DMS79 (cell line): ENCODE results near the gene MUC5B.

Source experiments
- DNase-seq: peaks from one replicate; lab custom pipeline; 2025; lab: John Stamatoyannopoulos, UW

MUC5B gene

GRCh38 chr11:1220941-1221721 lies 1.7 kb upstream of the MUC5B start:
- no peak for DNase-seq

GRCh38 chr11:1221848-1222311 lies 986 bp upstream of the MUC5B start:
- no peak for DNase-seq

DNA sequence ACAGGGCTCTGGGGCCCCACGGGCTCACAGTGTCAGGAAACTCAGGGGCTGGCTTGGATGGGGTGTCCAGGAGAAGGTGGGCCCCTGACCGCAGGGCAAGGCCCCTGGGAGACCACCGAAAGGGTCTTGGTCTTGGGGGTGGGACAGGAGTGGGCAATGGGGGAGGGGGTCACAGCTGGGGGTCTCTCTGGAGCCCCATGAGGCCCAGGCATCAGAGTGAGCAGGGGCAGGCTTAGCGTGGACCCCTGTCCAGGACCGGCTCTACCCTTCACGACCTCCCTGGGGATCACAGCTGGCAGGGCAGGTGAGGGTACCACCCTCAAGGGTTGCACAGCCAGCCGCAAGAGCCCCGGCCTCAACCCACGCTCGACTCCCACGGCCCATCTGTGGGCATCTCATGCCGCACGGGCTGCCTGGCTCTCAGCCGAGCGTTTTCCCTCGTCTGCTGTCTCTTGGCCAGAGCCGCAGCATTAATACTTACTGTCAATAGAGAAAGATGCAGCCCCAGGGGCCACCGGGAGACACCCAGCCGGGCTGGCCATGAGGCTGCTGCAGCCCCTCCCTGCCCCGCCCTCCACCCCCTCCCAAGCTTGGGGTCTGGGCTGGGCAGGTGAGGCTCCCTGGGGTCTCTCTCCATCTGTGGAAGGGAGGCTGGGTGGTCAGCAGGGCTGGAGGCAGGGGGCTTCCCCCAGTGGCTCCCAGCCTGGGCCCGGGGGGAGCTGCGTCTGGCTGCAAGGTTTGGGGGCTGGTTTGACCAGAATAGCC lies 662 bp downstream of the MUC5B start:
- no peak for DNase-seq

GRCh38 chr11:1224111-1224490 lies 1.2 kb downstream of the MUC5B start:
- no peak for DNase-seq

GRCh38 chr11:1224491-1225385 lies 1.9 kb downstream of the MUC5B start:
- no peak for DNase-seq

- no peak for DNase-seq
Measured at GRCh38 chr11:1225386-1226225, 2.7 kb downstream of the MUC5B start.

DNA sequence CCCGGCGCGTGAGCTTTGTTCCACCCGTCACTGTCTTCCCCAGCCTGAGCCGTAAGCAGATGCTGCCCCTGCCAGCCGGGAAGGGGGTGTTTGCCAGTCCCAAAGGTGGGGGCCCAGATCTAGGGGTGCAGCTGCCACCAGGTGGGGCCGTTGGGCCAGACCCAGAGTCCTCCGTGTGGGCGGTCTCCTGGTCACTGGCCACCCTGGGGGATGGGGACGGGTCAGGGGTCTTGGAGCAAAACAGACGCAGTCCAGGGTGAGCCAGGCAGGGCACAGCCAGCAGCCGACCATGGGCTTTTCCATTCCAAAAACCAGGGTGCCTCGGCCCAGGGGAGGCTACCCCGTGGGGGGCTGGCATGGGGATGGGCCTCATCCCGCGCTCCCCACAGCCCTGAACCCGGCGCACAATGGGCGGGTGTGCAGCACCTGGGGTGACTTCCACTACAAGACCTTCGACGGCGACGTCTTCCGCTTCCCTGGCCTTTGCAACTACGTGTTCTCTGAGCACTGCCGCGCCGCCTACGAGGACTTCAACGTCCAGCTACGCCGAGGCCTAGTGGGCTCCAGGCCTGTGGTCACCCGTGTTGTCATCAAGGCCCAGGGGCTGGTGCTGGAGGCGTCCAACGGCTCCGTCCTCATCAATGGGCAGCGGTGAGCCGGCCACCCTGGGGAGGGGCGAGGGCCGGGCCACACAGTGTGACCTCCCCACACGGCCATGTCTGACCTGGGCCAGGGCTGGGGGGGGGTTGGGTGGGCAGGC lies 3.5 kb downstream of the MUC5B start:
- DNase-seq, result no peak

DNA sequence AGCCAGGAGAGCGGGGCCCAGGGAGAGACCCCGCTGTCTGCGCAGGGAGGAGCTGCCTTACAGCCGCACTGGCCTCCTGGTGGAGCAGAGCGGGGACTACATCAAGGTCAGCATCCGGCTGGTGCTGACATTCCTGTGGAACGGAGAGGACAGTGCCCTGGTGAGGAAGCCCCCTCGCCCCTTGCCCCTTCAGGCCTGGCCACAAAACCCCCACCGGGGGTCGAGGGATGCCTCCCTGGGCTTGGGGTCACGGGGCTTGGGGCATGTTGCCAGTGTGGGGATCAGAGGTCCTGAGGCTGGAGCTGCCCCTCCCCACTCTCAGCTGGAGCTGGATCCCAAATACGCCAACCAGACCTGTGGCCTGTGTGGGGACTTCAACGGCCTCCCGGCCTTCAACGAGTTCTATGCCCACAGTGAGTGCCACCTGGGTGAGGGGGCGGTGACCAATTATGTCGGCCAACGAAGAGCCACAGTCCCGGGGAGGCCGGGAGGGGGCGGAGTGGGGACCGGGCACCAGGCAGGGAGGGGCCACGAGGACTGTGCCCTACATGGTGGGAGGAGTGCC lies 4.2 kb downstream of the MUC5B start:
- no peak for DNase-seq

GRCh38 chr11:1227551-1228100 lies 4.8 kb downstream of the MUC5B start:
- DNase-seq, result no peak

GRCh38 chr11:1228101-1228821 lies 5.4 kb downstream of the MUC5B start:
- DNase-seq, result no peak

- DNase-seq, result no peak
Measured at GRCh38 chr11:1228921-1229451, 6.1 kb downstream of the MUC5B start.

- no peak for DNase-seq
Measured at GRCh38 chr11:1229471-1230120, 6.7 kb downstream of the MUC5B start.

GRCh38 chr11:1230121-1230455 lies 7.2 kb downstream of the MUC5B start:
- DNase-seq, result no peak

- no peak for DNase-seq
Measured at GRCh38 chr11:1230456-1231395, 7.9 kb downstream of the MUC5B start.

GRCh38 chr11:1231396-1232020 lies 8.6 kb downstream of the MUC5B start:
- peak; percentile 18 for DNase-seq

DNA sequence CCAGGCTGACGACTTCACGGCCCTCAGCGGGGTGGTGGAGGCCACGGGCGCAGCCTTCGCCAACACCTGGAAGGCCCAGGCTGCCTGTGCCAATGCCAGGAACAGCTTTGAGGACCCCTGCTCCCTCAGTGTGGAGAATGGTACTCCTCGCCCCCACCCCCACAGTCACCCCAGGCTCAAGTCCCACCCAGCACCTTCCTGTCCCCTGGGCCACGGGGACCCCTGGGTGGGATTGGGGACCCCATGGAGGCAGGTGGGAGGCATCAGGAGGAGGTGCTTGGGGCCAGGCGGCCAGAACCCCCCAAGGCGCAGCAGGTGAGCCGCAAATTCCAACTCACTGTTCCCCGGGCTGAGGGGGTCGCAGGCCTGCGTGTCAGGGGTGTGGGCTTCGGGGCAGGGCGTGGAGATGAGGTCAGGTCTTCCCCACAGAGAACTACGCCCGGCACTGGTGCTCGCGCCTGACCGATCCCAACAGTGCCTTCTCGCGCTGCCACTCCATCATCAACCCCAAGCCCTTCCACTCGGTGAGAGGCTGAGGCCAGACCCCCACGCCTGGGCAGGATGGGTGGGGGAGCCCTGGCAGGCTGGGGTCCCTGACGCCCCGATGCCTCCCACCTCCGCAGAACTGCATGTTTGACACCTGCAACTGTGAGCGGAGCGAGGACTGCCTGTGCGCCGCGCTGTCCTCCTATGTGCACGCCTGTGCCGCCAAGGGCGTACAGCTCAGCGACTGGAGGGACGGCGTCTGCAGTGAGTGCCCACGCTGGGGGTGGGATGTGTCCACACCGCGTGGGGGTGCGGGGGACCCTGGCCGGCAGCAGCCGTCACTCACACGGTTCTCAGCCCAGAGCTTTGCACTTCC lies 9.4 kb downstream of the MUC5B start:
- DNase-seq, result no peak
